Coronary artery (tissue), 2 donors: ENCODE data around the gene NRG2.
A peak's percentile ranks its signal among the peaks of the same experiment; 100 is the strongest.

Experiments used
- DNase-seq: peaks from one replicate; pipeline ENCODE4 v3.0.0-alpha.2; 2017; ENCODE audit warnings: low spot score
- H3K27ac ChIP-seq, 2 donors: fragments of 200-600 bp; sonication (generic); one replicate each; pipeline ENCODE4 v1.5.1; 2016 to 2019
- H3K4me3 ChIP-seq: fragments of 200-600 bp; sonication (generic); 2 replicates; pipeline ENCODE4 v1.5.1; 2016; ENCODE audit warnings: mild to moderate bottlenecking, moderate library complexity
- TF ChIP-seq, protein P1 (sequence below): fragments of 200-600 bp; sonication (generic); IDR thresholded peaks from one replicate; pipeline ENCODE4 v1.5.1; 2019; ENCODE audit warnings: antibody characterized with exemption

The NRG2 gene

GRCh38 chr5:140054086-140054689 is 11.1 kb upstream of the NRG2 start:
- no peak overlapping the region for H3K27ac ChIP-seq
- H3K4me3 ChIP-seq: no peak overlapping the region

DNA sequence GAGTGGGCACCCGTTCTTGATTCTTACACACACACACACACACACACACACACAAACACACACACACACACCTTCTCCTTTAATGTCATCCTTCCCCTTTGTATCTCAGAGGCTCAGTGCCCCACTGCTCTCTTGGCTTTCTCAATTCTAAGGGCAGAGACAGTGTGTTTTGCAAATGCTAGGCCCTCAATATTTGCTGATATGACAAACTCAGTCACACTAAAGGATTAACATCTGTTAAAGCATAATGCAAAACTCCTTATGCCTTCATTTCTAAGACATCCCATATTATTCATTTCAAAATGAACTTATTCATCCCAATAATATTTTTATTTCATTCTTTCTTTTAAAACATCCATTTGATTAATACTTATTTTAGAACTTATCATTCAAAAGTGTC is 8.9 kb upstream of the NRG2 start:
- TF ChIP-seq, protein P1, sequence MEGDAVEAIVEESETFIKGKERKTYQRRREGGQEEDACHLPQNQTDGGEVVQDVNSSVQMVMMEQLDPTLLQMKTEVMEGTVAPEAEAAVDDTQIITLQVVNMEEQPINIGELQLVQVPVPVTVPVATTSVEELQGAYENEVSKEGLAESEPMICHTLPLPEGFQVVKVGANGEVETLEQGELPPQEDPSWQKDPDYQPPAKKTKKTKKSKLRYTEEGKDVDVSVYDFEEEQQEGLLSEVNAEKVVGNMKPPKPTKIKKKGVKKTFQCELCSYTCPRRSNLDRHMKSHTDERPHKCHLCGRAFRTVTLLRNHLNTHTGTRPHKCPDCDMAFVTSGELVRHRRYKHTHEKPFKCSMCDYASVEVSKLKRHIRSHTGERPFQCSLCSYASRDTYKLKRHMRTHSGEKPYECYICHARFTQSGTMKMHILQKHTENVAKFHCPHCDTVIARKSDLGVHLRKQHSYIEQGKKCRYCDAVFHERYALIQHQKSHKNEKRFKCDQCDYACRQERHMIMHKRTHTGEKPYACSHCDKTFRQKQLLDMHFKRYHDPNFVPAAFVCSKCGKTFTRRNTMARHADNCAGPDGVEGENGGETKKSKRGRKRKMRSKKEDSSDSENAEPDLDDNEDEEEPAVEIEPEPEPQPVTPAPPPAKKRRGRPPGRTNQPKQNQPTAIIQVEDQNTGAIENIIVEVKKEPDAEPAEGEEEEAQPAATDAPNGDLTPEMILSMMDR: no peak
- H3K27ac ChIP-seq: no peak overlapping the region
- H3K4me3 ChIP-seq: no peak overlapping the region
- DNase-seq: no peak

More at GRCh38 chr5:140054086-140054689, 11.1 kb upstream of the NRG2 start:
- no peak for DNase-seq
- TF ChIP-seq, protein P1: no peak

GRCh38 chr5:140049713-140050112 is 6.6 kb upstream of the NRG2 start:
- Histone ChIP-seq H3K4me3 (no peak overlapping the region), H3K27ac (no peak overlapping the region)
- DNase-seq: no peak
- TF ChIP-seq, protein P1: no peak

- Histone ChIP-seq H3K4me3 (no peak overlapping the region), H3K27ac (no peak overlapping the region)
- TF ChIP-seq, protein P1: no peak
- no peak for DNase-seq
Observed at GRCh38 chr5:140049205-140049604, 6.1 kb upstream of the NRG2 start.

- no peak overlapping the region for H3K27ac ChIP-seq
- H3K4me3 ChIP-seq: no peak overlapping the region
- TF ChIP-seq, protein P1: no peak
- no peak for DNase-seq
Observed at GRCh38 chr5:140044041-140044440, 942 bp upstream of the NRG2 start.

- H3K27ac ChIP-seq: peak overlapping the region; percentile 63 to 81
- H3K4me3 ChIP-seq: peak overlapping the region; percentile 89
- DNase-seq: no peak
- TF ChIP-seq, protein P1: peak; percentile 21
Observed at GRCh38 chr5:140043508-140043872, 391 bp upstream of the NRG2 start.

DNA sequence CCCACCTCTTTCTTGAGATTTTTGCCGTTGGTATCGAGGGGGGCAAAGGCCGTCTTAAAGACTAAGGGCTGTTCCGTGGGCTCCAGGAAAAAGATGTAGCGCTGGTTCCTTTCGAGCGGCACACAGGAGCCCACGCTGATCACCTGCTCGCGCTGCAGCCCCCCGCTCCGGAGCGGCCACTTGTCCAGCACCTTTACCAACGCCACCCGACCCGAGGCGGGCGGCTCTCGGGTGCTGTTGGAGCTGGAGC is 781 bp downstream of the NRG2 start:
- peak overlapping the region; percentile 63 to 81 for H3K27ac ChIP-seq
- DNase-seq: no peak
- TF ChIP-seq, protein P1: no peak
- H3K4me3 ChIP-seq: peak overlapping the region; percentile 89
